Measurements from ENCODE around the gene CHRNA5. TPM values are rescaled to one million over a fixed set of nuclear protein-coding genes. Genes with fewer than 3 reads are reported as not detected.

CHRNA5 gene
- total and polyA plus RNA-seq, 7 donors, result 0.71 to 4.4 (median 3.1) TPM

DNA sequence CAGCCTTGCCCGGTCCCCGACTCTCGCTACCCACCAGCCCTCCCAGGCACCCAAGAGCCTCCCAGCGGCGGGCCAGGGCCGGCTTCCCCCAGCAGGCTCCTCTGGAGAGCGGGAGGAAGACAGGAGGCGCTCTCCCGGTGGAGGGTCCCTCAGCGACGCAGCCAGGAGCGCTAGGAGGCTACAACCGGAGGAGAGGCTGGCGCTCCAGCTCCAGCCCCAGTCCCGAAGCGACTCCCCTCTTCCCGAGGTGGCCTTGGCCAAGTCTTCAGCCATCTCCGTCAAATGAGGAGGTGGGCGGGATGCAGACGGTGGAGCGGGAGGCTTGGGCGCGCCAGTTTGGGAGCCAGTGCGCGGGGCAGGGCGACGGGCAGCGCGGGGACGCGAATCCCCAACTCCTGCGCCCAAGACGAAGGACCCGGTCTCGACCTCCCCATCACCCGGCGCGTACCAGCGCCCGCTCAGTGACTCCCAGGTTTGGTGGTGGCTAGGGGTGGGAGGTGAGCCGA lies 54.8 kb downstream of the CHRNA5 start:
- intact Hi-C loops (cut with DNase I), result no loop called here
- TF ChIP-seq, protein P1, sequence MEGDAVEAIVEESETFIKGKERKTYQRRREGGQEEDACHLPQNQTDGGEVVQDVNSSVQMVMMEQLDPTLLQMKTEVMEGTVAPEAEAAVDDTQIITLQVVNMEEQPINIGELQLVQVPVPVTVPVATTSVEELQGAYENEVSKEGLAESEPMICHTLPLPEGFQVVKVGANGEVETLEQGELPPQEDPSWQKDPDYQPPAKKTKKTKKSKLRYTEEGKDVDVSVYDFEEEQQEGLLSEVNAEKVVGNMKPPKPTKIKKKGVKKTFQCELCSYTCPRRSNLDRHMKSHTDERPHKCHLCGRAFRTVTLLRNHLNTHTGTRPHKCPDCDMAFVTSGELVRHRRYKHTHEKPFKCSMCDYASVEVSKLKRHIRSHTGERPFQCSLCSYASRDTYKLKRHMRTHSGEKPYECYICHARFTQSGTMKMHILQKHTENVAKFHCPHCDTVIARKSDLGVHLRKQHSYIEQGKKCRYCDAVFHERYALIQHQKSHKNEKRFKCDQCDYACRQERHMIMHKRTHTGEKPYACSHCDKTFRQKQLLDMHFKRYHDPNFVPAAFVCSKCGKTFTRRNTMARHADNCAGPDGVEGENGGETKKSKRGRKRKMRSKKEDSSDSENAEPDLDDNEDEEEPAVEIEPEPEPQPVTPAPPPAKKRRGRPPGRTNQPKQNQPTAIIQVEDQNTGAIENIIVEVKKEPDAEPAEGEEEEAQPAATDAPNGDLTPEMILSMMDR (IDR thresholded peaks at IDR 0.05), result no peak
- no peaks in the 10 kb centered on the region for H3K9me3 ChIP-seq
- no peak overlapping the region for H3K27ac ChIP-seq
- H3K36me3 ChIP-seq (ENCODE audit: insufficient read depth in 1 of 2, low read depth in 1 of 2), result no peaks in the 10 kb centered on the region
- DNase-seq (no peak), ATAC-seq (peak in 3 of 4 donors; percentile 12 to 39 (median 36))
- peaks cover 7% of the 10 kb centered on the region for H3K4me1 ChIP-seq
- peak overlapping the region; percentile 61 for H3K4me3 ChIP-seq
- WGBS, 3 donors, result 1 to 3% (median 1%) methylated on average over 40 to 41 of the region's 41 CpGs
- H3K27me3 ChIP-seq (ENCODE audit: insufficient read depth in 3 of 3, low read length in 2 of 3), result peaks cover 0 to 39% (median 20%) of the 10 kb centered on the region in 3 donors

DNA sequence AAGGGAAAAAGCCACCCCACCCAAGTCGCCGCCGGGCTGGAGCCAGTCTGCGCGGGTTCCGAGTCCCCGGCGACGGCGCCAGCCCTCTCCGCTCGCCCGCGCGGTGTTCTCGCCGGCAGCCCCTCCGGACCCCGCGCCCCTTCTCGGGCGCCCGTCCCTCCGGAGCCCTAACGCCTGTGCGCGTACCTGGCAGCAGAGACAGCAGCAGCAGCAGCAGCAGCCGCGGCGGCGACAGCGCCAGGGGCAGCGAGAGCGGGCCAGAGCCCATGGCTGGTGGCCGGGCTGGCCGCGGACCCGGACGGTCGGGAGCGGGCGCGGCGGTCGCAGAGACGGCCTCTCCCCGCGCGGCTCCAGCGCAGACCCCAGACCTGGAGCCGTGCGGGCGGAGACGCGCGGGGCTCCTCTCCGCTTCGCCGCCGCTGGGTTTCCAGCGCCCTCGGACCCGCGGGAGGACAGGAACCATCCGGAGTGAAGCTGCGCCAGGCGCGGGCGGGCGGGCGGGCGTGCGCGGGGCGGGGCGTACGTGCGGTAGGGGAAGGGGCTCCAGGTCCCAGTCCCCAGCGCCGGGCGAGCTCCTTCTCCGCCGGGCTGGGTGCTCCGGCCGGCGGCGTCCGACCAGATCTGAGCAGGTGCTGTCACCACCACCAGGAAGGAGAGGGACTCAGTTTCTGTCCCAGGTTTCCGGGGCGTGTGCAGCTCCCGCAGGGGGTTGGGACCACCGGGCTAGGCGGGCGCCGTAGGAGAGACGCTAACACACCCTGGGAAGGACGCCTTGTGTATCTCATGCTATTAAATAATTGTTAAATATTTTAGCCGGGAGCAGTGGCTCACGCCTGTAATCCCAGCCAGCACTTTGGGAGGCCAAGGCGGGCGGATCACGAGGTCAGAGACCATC lies 55.5 kb downstream of the CHRNA5 start, which contains the start of gene CHRNA3:
Gene CHRNA3 (minus strand): TSS at position 470 of the 895 bp plus-strand sequence. CDS start 202 bp downstream, at position 268.
- Histone ChIP-seq H3K4me3 (peak within 1 kb of the TSS; percentile 61), H3K4me1 (peaks cover 7% of the 10 kb centered on the region)

DNA sequence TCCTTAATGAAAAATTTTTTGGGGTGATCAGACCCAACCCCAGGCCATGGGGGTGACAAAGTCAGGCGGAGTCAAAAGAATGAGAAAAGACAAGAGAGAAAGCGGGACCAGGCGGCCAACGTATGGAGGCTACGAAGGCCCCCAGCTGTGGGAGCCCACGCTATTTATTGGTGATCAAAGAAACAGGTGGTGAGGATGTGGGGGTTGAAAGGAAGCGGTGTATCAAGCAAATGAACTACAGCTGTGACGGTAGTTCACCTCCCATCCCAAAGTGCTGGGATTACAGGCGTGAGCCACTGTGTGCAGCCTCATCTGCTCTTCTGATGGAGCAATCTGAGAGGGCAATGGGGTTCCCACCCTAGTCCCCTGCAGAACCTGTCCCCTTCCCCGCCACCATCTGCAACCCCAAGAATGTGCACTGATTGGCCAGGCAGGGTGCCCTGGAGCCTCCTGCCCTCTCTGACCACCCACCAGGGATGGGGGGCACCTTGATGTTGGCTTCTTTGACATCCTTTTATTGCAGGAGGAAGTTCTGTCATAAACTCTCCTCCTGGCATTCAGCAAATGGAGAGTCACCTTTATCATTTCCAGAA lies 56.6 kb downstream of the CHRNA5 start:
- Histone ChIP-seq H3K36me3 (ENCODE audit: insufficient read depth in 1 of 2, low read depth in 1 of 2) (no peaks in the 10 kb centered on the region), H3K27ac (no peak overlapping the region), H3K4me3 (no peak overlapping the region), H3K27me3 (ENCODE audit: insufficient read depth in 3 of 3, low read length in 2 of 3) (peaks cover 0 to 44% (median 20%) of the 10 kb centered on the region in 3 donors), H3K9me3 (no peaks in the 10 kb centered on the region), H3K4me1 (peaks cover 7% of the 10 kb centered on the region)
- ATAC-seq (no peak), DNase-seq (no peak)
- intact Hi-C loops (cut with DNase I), result no loop called here
- TF ChIP-seq, protein P1 (IDR thresholded peaks at IDR 0.05), result no peak
- WGBS, 3 donors, result 56 to 62% (median 62%) methylated on average over 10 of the region's 10 CpGs

More for the DNA sequence above, 55.5 kb downstream of the CHRNA5 start, which contains the start of gene CHRNA3:
- H3K27ac ChIP-seq, result no peak within 1 kb of the TSS
- H3K27me3 ChIP-seq (ENCODE audit: insufficient read depth in 3 of 3, low read length in 2 of 3), result peaks cover 0 to 39% (median 20%) of the 10 kb centered on the region in 3 donors
- no peaks in the 10 kb centered on the region for H3K36me3 ChIP-seq (ENCODE audit: insufficient read depth in 1 of 2, low read depth in 1 of 2)
- 1 to 2% (median 2%) methylated on average over 49 to 102 of the region's 102 CpGs for WGBS, 3 donors
- peak; percentile 22 to 30 (median 26) for ATAC-seq
- H3K9me3 ChIP-seq, result no peaks in the 10 kb centered on the region
- no peak for DNase-seq
- intact Hi-C loops (cut with DNase I), result no loop called here
- TF ChIP-seq, protein P1 (IDR thresholded peaks at IDR 0.05), result no peak

DNA sequence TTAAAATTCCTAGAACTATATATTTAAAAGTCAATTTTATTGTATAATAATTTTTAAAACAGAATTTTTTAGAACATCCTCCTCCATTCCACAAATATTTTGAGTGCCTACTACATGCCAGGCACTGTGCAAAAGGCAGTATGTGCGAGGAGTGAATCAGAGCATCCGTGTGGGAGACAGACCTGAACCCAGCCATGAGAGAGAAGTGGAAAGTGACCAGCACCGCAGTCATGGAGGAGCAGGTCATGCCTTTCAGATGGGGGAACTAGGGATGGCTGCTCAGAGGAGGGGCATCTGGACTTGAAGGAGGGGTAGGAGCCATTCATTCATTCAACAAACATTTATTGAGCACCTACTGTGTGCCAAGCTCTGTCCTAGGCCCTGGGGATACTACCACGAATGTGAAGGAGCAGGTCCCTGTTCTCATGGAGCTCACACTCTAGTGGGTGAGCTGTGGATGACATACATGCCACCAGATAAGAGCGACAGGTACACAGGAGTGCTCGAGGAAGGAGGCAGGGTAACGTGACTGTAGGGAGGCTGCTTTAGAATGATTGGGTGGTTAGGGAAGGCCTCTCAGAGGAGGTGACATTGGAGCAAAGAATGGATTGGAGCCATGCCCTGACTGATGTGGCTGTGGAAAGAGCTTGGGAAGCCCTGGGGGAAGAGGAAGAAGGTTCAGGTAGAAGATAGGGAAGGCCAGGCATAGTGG lies 58.6 kb downstream of the CHRNA5 start:
- intact Hi-C loops (cut with DNase I), result no loop called here
- WGBS, 3 donors, result 88 to 90% (median 90%) methylated on average over 7 of the region's 7 CpGs

More for the DNA sequence above, 58.6 kb downstream of the CHRNA5 start:
- Histone ChIP-seq H3K27me3 (ENCODE audit: insufficient read depth in 3 of 3, low read length in 2 of 3) (peaks cover 0 to 51% (median 20%) of the 10 kb centered on the region in 3 donors), H3K9me3 (no peaks in the 10 kb centered on the region), H3K4me1 (peaks cover 7% of the 10 kb centered on the region), H3K4me3 (no peak overlapping the region), H3K36me3 (ENCODE audit: insufficient read depth in 1 of 2, low read depth in 1 of 2) (no peaks in the 10 kb centered on the region), H3K27ac (no peak overlapping the region)
- TF ChIP-seq, protein P1 (IDR thresholded peaks at IDR 0.05), result no peak
- no peak for DNase-seq
- ATAC-seq, result no peak

Measured in psoas muscle (tissue), 8 donors.